Right ventricle myocardium inferior (tissue), 1 donor: ENCODE measurements around the gene MCTP2. TPM values are rescaled to one million over a fixed set of nuclear protein-coding genes. Genes with fewer than 3 reads are reported as not detected.

Experiments used
- ATAC-seq: fragments of 200-7000 bp; cut with Tn5 transposase; one replicate; pipeline ENCODE4 v1.9.1; 2020; ENCODE audit warnings: mild to moderate bottlenecking, moderate library complexity
- DNase-seq: peaks from one replicate; pipeline ENCODE4 v3.0.0; 2021; ENCODE audit errors: missing footprints
- intact Hi-C: fragments of 100-400 bp; cut with DNase I; formaldehyde crosslinking; loops from one replicate; pipeline ENCODE4 v1.11.0; 2022
- long read RNA-seq: library from polyadenylated mRNA; unstranded; transcript quantifications from one replicate; pipeline ENCODE4 v2.0.0, GENCODE V29; 2021
- total RNA-seq: library from RNA; stranded (reverse); fragmentation: NEBNext Ultra II Directional; extraction: Animal tissue kit (Norgen Biotek cat#: 25700); gene quantifications from one replicate; pipeline ENCODE4 v1.2.1, GENCODE V29; 2021
- donor health status: DM: no; HTN: yes; CAD: no; lungs with severe emphysema.

MCTP2 gene, protein sequence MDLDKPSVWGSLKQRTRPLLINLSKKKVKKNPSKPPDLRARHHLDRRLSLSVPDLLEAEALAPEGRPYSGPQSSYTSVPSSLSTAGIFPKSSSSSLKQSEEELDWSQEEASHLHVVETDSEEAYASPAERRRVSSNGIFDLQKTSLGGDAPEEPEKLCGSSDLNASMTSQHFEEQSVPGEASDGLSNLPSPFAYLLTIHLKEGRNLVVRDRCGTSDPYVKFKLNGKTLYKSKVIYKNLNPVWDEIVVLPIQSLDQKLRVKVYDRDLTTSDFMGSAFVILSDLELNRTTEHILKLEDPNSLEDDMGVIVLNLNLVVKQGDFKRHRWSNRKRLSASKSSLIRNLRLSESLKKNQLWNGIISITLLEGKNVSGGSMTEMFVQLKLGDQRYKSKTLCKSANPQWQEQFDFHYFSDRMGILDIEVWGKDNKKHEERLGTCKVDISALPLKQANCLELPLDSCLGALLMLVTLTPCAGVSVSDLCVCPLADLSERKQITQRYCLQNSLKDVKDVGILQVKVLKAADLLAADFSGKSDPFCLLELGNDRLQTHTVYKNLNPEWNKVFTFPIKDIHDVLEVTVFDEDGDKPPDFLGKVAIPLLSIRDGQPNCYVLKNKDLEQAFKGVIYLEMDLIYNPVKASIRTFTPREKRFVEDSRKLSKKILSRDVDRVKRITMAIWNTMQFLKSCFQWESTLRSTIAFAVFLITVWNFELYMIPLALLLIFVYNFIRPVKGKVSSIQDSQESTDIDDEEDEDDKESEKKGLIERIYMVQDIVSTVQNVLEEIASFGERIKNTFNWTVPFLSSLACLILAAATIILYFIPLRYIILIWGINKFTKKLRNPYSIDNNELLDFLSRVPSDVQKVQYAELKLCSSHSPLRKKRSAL
- 1.2 TPM for total RNA-seq
- long read RNA-seq: 0 reads

- DNase-seq: peak; percentile 93
- intact Hi-C loops: no loop called here
- peak; percentile 91 for ATAC-seq
Measured at GRCh38 chr15:94230883-94231722, at the start of gene MCTP2. Gene MCTP2 (plus strand): TSS chr15:94231561. CDS start chr15:94298266, 66,705 bp downstream.

GRCh38 chr15:94182883-94183282, 48.5 kb upstream of the MCTP2 start:
- intact Hi-C loops: no loop called here
- ATAC-seq: no peak
- no peak for DNase-seq

DNA sequence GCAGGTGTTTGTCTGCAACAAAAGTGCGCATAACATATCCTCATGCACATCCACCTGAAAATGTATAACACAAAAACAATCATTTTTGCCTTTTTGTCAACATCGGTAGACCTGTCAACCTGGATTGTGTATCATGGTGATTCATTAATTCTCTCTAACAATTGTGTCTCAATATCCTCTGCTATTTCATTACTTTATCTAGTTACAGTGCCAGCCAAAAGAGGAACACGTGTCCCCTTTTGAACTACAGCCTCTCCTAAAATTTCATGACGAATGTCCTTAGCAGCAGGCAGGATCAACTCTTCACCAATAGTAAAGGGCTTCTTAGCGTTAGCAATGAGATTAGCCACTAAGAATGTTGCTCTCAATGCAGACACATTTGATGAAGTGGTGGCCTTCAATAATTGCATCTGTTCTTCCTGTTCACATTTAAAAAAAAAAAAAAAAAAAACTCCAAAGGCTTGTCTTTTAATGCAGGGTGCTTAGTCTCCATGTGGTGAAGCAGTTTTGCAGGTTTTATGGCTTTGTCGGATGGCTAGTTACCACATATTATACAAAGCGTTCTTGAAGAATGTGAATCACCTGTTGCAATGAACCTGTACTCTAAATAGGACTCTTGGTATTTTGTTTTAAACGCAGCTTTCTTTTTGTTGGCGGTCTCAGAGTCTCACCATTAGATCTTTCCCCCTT, 45.7 kb upstream of the MCTP2 start:
- no peak for DNase-seq
- intact Hi-C loops: no loop called here
- ATAC-seq: no peak

- intact Hi-C loops: no loop called here
- DNase-seq: no peak
Measured at GRCh38 chr15:94186770-94187331, 44.5 kb upstream of the MCTP2 start.

GRCh38 chr15:94193906-94194305, 37.5 kb upstream of the MCTP2 start:
- intact Hi-C loops: no loop called here

More at GRCh38 chr15:94186770-94187331, 44.5 kb upstream of the MCTP2 start:
- no peak for ATAC-seq

DNA sequence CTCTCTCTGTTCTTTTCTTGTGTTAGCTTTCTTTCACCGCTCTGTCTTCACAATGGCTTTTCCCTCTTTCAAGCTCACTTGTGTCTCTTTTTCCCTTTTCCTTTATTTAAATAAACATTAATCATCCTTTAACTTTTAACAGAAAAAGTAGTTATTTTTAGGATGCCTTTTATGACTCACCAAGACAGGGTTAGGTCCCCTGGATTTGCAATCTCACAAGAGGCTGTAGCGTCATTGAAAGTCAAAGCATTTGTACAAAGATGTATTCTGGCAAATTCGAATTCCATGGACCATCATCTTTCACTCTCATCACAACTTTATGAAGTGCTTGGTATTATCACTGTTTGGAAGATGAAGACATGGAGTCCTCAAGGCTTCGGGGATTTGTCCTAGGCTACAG, 34.8 kb upstream of the MCTP2 start:
- ATAC-seq: no peak
- DNase-seq: no peak
- intact Hi-C loops: no loop called here

More at GRCh38 chr15:94193906-94194305, 37.5 kb upstream of the MCTP2 start:
- ATAC-seq (no peak), DNase-seq (no peak)

DNA sequence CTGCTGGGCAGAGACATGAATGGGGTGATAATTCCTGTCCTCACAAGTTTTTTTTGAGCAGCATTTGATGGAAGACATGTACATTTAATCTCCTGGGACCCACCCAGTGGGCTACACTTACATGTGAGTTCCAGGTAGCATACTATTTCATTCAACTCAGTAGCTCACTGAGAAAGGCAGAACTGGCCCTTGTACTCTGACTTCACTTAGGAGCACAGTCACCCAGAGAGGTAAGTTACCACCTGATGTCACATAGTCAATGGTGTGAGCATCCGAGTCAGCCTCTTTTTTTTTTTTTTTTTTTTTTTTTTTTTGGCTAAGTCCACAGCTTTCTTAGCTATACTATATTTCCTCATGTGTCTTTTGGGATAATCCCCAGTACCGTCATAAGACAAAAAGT, 32.7 kb upstream of the MCTP2 start:
- intact Hi-C loops: no loop called here
- DNase-seq (no peak), ATAC-seq (no peak)

DNA sequence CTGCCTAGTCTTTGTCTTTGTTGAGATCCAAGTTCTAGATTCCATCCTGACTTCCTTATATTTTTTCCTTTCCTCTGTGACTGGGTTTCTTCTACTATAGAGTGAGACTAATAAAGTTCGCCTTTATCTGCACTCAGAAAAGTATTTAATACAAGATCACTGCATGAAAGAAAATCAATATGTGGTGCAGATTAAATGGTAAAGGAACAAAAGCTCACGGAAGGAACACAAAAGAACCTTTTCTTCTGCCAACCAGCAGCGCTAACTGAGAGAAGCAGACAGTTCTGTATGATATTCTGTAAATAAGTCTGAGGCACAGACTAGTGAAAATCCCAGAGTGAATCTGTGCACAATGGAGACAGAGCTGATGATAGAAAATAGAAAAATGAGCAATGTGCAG, 31.6 kb upstream of the MCTP2 start:
- ATAC-seq (no peak), DNase-seq (no peak)
- intact Hi-C loops: no loop called here

GRCh38 chr15:94203306-94203705, 28.1 kb upstream of the MCTP2 start:
- intact Hi-C loops: no loop called here
- ATAC-seq (no peak), DNase-seq (no peak)

DNA sequence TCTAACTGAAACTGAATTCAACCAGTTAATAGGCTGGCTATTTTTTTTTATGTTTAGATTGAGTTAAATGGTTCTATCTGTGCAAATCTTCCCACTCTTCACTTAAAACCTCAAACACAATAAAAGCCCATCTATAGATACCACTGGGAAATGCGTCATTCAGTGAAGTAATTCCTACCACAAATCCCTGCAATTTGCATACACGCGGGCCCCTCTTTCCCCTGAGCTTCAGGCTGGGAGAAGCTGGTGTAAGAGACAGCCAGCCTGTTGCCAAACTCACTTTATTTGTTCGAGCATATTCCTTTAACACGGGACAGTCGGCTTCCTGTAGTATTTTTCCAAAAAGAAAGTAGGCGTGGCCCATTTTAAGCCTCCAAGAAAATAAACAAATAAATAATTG, 26.0 kb upstream of the MCTP2 start:
- ATAC-seq (no peak), DNase-seq (no peak)
- intact Hi-C loops: no loop called here

DNA sequence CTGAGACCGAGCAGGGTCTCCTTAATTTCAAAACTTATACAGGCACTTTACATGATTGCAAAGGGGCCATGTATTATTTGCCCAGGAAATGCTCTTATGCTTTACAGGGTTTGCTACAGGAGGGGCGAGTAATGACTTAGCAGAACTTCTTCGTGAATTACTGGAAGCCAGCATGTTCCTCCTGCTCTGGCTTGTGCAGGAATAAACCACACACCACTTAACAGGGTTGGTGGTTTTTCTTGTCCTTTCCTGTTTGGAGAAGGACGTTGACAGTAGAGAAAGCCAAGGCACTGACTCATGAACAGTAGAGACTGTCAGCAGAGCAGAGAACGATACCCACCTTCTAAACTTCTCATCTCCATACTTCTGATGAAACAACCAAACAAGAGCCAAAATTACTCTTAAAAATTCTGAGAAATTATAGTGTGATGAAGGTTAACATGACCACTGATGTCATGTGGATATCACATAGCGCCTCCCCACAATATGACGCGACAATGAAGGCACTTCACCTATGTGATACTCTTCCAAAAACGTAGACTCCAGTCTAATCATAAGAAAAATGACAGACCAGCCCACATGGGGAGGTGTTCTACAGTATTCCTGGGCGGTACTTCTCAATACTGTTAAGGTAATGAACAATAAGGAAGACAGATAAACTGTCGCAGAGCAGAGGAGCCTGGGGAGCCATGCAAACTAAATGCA, 24.7 kb upstream of the MCTP2 start:
- no peak for DNase-seq
- ATAC-seq: peak; percentile 52

GRCh38 chr15:94212291-94212690, 19.1 kb upstream of the MCTP2 start:
- DNase-seq: no peak
- no peak for ATAC-seq
- intact Hi-C loops: no loop called here

More for the DNA sequence above, 24.7 kb upstream of the MCTP2 start:
- intact Hi-C loops: no loop called here

GRCh38 chr15:94225616-94226015, 5.7 kb upstream of the MCTP2 start:
- ATAC-seq: no peak
- intact Hi-C loops: no loop called here
- DNase-seq: no peak

DNA sequence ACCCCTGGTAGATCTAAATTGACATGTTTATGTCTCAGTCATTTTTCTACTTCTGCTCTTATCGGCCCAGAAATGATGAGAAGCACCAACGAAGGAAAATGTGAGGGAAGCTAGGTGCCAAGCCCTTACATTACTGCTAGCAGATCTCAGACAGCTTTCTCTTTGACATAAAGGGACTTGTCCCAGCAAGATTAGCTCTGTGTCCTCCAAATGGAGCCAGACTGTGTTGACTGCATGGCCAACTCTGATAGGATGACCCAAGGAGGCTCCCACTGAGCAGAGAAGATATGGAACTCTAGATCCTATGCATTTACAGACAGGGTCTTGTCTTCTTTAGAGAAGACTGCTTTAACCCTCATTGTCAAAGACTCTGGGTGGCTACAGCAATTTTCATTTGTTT, 2.8 kb upstream of the MCTP2 start:
- intact Hi-C loops: no loop called here
- DNase-seq: no peak

GRCh38 chr15:94229591-94230369, 1.6 kb upstream of the MCTP2 start:
- no peak for ATAC-seq

More for the DNA sequence above, 2.8 kb upstream of the MCTP2 start:
- ATAC-seq: no peak

GRCh38 chr15:94230431-94230882, 904 bp upstream of the MCTP2 start:
- ATAC-seq: no peak

More at GRCh38 chr15:94229591-94230369, 1.6 kb upstream of the MCTP2 start:
- DNase-seq: no peak
- intact Hi-C loops: no loop called here

More at GRCh38 chr15:94230431-94230882, 904 bp upstream of the MCTP2 start:
- intact Hi-C loops: no loop called here
- DNase-seq: no peak
